HG03025 (cell line): ENCODE data around the gene ALAS2.
"Not testable (repeated sequence)": the region's sequence is repeated elsewhere in the genome, so short reads cannot be mapped to it uniquely, and the experiment has no call there.

Source experiments
- ATAC-seq: cut with Tn5 transposase; IDR thresholded peaks from one replicate; pipeline ENCODE4 v1.9.1; 2021; ENCODE audit warnings: mild to moderate bottlenecking, moderate library complexity; ENCODE audit not compliant: unreplicated experiment, low FRiP score

ALAS2 gene

GRCh38 chrX:55007656-55008055 lies 23.1 kb downstream of the ALAS2 start:
- no peak for ATAC-seq

DNA sequence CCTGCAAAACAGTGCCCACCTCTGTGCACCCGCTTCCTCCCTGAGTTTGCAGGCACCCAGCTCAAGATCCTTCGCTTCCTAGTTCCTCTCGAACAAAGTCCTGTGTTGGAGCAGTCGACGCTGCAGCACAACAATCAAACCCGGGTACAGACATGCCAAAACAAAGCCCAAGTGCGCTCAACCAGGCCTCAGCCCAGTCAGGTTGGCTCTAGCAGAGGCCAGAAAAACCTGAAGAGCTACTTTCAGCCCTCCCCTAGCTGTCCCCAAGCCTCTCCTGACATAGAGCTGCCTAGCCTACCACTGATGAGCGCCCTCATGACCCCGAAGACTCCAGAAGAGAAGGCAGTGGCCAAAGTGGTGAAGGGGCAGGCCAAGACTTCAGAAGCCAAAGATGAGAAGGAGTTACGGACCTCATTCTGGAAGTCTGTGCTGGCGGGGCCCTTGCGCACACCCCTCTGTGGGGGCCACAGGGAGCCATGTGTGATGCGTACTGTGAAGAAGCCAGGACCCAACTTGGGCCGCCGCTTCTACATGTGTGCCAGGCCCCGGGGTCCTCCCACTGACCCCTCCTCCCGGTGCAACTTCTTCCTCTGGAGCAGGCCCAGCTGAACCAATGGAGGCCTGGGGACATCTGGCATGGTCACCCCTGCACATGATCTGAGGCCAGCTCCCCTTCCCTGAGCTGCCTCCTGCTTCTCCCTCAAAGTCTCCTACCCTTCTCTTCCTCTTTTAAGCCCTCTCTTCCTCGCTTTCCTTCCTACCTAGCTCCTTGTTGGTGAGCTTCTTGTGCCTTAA lies 23.8 kb downstream of the ALAS2 start:
- ATAC-seq: no peak

GRCh38 chrX:55005256-55005655 lies 25.5 kb downstream of the ALAS2 start:
- ATAC-seq: no peak

GRCh38 chrX:55004231-55004630 lies 26.5 kb downstream of the ALAS2 start:
- ATAC-seq: no peak

GRCh38 chrX:54999717-55000598 lies 30.8 kb downstream of the ALAS2 start, which contains the start of gene APEX2:
TSS of gene APEX2 (plus strand) at chrX:55000363. CDS start at chrX:55000423, 60 bp downstream.
- ATAC-seq: peak; percentile 88

- ATAC-seq: no peak
Observed at GRCh38 chrX:54995621-54996020, 35.2 kb downstream of the ALAS2 start.

DNA sequence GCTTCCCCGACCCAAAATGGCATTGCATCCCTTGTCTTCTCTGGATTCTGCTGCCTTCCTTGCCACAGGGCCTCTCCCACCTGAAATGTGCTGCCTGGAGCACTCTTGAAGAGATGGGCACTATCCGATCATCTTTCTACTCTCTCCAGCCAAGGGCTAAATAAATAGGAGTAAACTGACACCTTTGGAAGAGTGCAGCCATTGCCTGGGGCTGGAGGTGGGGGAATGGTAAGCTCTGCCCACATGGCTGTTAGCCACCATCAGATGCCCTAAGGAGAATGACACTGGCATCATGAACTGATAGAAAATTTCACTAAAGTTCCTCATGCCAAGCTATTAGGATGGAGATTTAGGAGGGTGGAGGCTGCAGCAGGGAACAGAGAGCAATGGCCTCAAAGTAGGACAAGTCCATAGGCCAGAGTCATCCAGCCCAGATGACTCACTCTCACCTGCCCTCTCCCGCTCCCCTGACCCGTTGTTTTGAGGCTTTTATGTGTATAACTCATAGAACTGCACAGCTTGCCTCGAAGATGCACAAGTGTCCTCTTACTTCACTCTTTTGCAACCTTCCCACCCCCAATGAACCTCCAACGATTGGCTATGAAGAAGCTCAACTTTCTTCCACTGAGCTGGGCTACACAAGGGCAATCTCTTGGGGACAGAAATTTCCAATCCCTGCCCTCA lies 36.0 kb downstream of the ALAS2 start:
- no peak for ATAC-seq

GRCh38 chrX:54994099-54994498 lies 36.7 kb downstream of the ALAS2 start, which contains the start of gene PFKFB1:
TSS of gene PFKFB1 (minus strand) at chrX:54994188. CDS start at chrX:54994007, 181 bp downstream.
- no peak for ATAC-seq

- ATAC-seq: no peak
Observed at GRCh38 chrX:54992911-54993622, 37.7 kb downstream of the ALAS2 start.

DNA sequence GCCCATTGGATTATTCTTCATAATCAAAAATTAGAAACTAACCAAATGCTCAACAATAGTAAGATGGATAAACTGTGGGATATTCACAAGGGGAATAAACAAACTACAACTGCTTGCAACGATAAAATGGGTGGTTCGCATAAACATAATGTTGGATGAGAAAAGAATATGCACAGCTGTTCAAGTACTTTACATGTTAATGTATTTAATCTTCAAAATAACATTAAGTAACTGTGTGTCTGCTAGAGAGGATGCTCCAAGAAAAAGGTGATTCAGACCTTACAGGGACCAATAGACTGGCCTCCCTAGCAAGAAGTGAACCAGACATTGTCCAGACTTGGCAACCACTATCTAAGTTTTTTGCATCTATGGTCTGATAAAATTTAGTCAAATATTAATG lies 39.1 kb downstream of the ALAS2 start:
- no peak for ATAC-seq

DNA sequence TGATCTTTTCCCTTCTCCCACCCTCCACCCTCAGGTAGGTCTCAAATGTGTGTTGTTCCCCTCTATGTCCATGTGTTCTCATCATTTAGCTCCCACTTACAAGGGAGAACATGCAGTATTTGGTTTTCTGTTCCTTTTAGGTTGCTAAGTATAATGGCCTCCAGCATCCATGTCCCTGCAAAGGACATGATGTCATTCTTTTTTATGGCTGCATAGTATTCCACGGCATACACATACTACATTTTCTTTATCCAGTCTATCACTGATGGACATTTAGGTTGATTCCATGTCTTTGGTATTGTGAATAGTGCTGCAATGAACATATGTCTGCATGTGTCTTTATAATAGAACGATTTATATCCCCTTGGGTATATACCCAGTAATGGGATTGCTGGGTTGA lies 47.5 kb downstream of the ALAS2 start:
- not testable (repeated sequence) for ATAC-seq

GRCh38 chrX:54980334-54980733 lies 50.4 kb downstream of the ALAS2 start:
- ATAC-seq: no peak

- ATAC-seq: no peak
Observed at GRCh38 chrX:54979432-54979831, 51.3 kb downstream of the ALAS2 start.

DNA sequence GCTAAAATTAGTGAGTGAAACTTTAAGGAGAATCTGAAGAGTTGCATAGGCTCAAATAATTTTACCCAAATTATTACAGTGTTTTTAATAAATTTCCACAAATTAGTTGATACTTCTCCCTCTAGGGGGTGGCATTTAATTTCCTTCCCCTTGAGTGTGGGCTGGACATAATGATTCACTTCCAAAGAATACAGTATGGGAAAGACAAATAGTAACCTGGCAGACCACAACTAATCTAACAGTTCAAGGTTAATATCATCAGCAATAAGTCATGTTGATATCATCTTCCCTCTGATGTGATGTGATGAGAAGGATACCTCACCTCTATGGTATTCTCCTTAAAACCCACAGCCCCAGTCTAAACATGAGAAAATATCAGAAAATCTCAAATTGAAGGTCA lies 52.3 kb downstream of the ALAS2 start:
- ATAC-seq: no peak

GRCh38 chrX:54977387-54977786 lies 53.4 kb downstream of the ALAS2 start:
- ATAC-seq: no peak

DNA sequence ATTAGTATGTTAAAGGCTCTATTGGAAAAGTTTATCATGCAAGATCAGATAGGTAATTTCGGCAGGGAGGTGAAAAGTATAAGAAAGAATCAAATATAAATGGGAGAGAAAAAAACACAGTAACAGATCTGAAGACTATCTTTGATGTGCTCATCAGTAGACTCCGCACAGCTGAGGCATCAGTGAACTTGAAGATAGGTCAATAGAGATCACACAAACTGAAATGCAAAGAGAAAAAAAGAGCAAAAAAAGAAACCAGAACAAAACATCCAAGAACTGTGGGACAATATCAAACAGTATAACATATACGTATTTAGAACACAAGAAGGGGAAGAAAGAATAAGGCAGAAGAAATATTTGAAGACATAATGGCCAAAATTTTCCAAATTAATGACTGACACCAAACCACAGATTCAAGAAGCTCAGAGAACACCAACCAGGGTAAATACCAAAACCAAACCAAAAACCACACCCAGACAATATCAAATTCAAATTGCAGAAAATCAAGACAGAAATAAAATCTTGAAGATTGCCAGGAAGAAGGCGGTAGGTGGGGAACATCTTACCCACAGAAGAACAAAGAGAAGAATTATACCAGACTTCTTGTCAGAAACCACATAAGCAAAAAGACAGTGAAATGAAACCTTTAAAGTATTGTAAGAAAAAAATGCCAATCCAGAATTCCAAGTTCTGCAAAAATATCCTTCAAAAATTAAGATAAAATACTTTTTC lies 65.8 kb downstream of the ALAS2 start:
- ATAC-seq: no peak

DNA sequence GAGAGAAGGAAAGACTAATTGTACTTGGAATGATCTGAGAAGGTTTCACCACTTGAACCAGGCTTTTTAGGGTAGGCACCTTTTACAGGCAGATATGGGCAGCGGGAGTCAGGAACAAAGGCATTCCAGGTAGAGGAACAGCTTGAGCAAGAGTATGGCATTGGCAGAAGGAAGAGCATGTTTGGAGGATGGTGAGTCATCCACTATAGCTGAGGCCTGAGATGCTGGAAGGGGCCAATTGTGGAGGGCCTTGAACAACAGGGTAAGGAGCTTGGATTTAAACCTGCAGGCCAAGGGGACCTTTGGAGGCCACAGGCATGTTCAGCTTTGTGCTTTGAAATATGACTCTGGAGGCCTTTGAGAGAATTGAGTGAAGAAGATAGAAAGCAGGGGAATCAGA lies 69.0 kb downstream of the ALAS2 start:
- ATAC-seq: no peak
